ENCODE results near the gene XAF1.

DNA sequence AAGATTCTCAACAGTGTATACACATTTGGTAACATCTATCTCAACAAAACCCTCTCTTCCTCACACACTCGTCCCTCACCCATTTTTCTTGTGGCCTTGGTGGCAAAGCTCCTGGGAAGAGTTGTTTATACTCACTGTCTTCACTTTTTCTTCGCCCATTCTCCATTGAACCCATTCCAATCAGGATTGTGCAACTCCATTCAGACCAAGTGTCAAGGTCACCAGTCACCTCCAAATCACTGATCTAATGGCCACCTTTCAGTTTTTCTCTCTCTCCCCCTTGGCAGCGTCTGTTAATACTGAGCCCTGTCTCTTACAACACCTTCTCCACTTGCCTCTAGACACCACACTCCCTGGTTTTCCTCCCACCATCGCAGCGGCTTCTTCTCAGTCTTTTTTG lies 34.1 kb upstream of the XAF1 start:
- TF ChIP-seq, protein P1, sequence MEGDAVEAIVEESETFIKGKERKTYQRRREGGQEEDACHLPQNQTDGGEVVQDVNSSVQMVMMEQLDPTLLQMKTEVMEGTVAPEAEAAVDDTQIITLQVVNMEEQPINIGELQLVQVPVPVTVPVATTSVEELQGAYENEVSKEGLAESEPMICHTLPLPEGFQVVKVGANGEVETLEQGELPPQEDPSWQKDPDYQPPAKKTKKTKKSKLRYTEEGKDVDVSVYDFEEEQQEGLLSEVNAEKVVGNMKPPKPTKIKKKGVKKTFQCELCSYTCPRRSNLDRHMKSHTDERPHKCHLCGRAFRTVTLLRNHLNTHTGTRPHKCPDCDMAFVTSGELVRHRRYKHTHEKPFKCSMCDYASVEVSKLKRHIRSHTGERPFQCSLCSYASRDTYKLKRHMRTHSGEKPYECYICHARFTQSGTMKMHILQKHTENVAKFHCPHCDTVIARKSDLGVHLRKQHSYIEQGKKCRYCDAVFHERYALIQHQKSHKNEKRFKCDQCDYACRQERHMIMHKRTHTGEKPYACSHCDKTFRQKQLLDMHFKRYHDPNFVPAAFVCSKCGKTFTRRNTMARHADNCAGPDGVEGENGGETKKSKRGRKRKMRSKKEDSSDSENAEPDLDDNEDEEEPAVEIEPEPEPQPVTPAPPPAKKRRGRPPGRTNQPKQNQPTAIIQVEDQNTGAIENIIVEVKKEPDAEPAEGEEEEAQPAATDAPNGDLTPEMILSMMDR (conservative IDR thresholded peaks at IDR 0.05 in 1 of 2, IDR thresholded peaks at IDR 0.05 in 1 of 2; ENCODE audit: low read depth in 1 of 2, low read length in 2 of 2), result no peak
- no peak for TF ChIP-seq EZH2 (IDR thresholded peaks at IDR 0.05; ENCODE audit: low read length, missing control alignments)

All from fibroblast of lung (primary cell).